Spleen (tissue), 11 donors: ENCODE data around the gene TCF12. TPM values are rescaled to one million over a fixed set of nuclear protein-coding genes. Genes with fewer than 3 reads are reported as not detected.

Experiments used
- DNase-seq: peaks from one replicate; pipeline ENCODE4 v3.0.0-alpha.2; 2020
- H3K27ac ChIP-seq, 8 donors: fragments of 200-600 bp; sonication (generic) in 7 of 8; 1 replicate in 4 of 8; 2 replicates in 4 of 8; pipeline versions ENCODE4 v1.5.0 to v1.8.0; 2016 to 2021; ENCODE audit warnings: inconsistent platforms in 4 of 8, mild to moderate bottlenecking in 4 of 8, moderate library complexity in 1 of 8
- H3K27me3 ChIP-seq, 7 donors: fragments of 200-600 bp; sonication (generic) in 6 of 7; replicated peaks in 1 of 7; 1 replicate in 4 of 7; 2 replicates in 3 of 7; pipeline versions ENCODE4 v1.5.0 to v1.8.0; 2016 to 2021; ENCODE audit warnings: inconsistent platforms in 3 of 7, mild to moderate bottlenecking in 1 of 7
- H3K36me3 ChIP-seq, 6 donors: fragments of 200-600 bp; sonication (generic) in 5 of 6; 1 replicate in 4 of 6; 2 replicates in 2 of 6; pipeline versions ENCODE4 v1.5.0 to v1.8.0; 2016 to 2021; ENCODE audit warnings: inconsistent platforms in 2 of 6
- H3K4me1 ChIP-seq, 6 donors: fragments of 200-600 bp; sonication (generic) in 5 of 6; 1 replicate in 3 of 6; 2 replicates in 3 of 6; pipeline versions ENCODE4 v1.5.0 to v1.8.0; 2016 to 2021; ENCODE audit warnings: inconsistent platforms in 3 of 6
- H3K4me3 ChIP-seq, 8 donors: fragments of 200-600 bp; sonication (generic) in 7 of 8; 1 replicate in 4 of 8; 2 replicates in 4 of 8; pipeline versions ENCODE4 v1.5.0 to v1.8.0; 2016 to 2021; ENCODE audit warnings: inconsistent platforms in 4 of 8, mild to moderate bottlenecking in 4 of 8, moderate library complexity in 2 of 8
- H3K9me3 ChIP-seq, 8 donors: fragments of 200-600 bp; sonication (generic) in 7 of 8; 1 replicate in 4 of 8; 2 replicates in 4 of 8; pipeline versions ENCODE4 v1.5.0 to v1.8.0; 2016 to 2021; ENCODE audit warnings: inconsistent platforms in 4 of 8
- POLR2A ChIP-seq, 3 donors: fragments of 450-650 bp; IDR thresholded peaks; one replicate each; pipeline ENCODE4 v1.5.1; 2017; ENCODE audit warnings: antibody characterized with exemption in 3 of 3, mild to moderate bottlenecking in 1 of 3
- POLR2AphosphoS5 ChIP-seq, 3 donors: sonication (generic); formaldehyde crosslinking; IDR thresholded peaks; one replicate each; pipeline ENCODE4 v1.5.1; 2017; ENCODE audit warnings: antibody characterized with exemption in 3 of 3
- WGBS, 5 donors: extraction: QIAGEN DNeasy Blood & Tissue Kit in 3 of 5; methylation state at CpG; one replicate each; pipeline versions ENCODE4 v1.1.5 to v1.1.7; 2013 to 2018; 5-methylcytosine and 5-hydroxymethylcytosine counted together
- intact Hi-C: fragments of 100-400 bp; cut with DNase I; formaldehyde crosslinking; loops from one replicate; pipeline ENCODE4 v1.15.0; 2023; ENCODE audit warnings: low total_unique reads
- polyA plus RNA-seq, 3 donors: library from polyadenylated mRNA; stranded (reverse); fragments of 200-250 nt; gene quantifications; one replicate each; pipeline ENCODE4 v1.2.1, GENCODE V29; 2013
- total RNA-seq, 7 donors: library from RNA; depleted of rRNA in 3 of 7; stranded (reverse); fragments of >200 nt in 3 of 7; fragmentation: NEBNext Ultra II Directional in 4 of 7; extraction: Animal tissue kit (Norgen Biotek cat#: 25700) in 4 of 7; gene quantifications; one replicate each; pipeline versions ENCODE4 v1.1.0 to v1.2.1, GENCODE V29; 2016 to 2021
- TF ChIP-seq, protein P1 (sequence below), 11 experiments: fragments of 200-600 bp in 7 of 11; fragments of 450-650 bp in 4 of 11; sonication (generic) in 4 of 11; IDR thresholded peaks in 8 of 11; conservative IDR thresholded peaks in 3 of 11; 1 replicate in 7 of 11; 2 replicates in 4 of 11; pipeline versions ENCODE4 v1.4.0 to v1.8.0; 2016 to 2021; ENCODE audit warnings: antibody characterized with exemption in 11 of 11, inconsistent platforms in 4 of 11, mild to moderate bottlenecking in 1 of 11
- donor health status: healthy with polysubstance abuse.
- donor health status: DM: no; HTN: no; CAD: no; lungs with moderate emphysema.
- donor health status: DM: no; HTN: no; CAD: no.
- donor health status: Bipolar disorder and iron deficiency.
- donor health status: healthy.
- donor health status: DM: no; HTN: no; CAD: no.
- donor health status: DM: yes; HTN: yes; CAD: no.

TCF12 gene
- total and polyA plus RNA-seq, 10 donors, result 8.3 to 139 (median 111) TPM

DNA sequence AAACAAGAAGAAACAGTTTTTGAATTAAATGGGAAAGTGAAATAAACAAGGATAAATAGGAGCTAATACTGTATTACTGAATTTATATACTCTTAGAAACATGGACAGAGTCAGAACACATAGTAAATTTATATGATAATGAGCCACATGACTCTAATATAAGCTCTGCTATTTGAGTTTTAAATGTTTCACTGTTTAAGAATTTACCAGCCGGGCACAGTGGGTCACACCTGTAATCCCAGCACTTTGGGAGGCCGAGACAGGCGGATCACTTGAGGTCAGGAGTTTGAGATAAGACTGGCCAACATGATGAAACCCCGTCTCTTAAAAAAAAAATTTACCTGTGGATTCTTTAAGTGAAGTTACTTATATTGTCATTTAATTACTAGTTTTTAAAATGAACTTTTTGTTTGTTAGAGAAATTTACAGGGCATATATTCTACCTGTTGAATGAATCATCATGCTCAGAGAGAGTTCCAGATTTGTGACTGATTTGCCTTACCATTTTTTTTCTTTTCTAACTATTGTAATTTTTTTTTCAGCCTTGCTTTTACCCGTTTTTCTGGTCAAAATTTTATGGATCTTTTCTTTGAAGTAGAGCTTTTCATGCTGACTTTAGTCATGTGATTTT, 125.7 kb downstream of the TCF12 start:
- TF ChIP-seq, protein P1, sequence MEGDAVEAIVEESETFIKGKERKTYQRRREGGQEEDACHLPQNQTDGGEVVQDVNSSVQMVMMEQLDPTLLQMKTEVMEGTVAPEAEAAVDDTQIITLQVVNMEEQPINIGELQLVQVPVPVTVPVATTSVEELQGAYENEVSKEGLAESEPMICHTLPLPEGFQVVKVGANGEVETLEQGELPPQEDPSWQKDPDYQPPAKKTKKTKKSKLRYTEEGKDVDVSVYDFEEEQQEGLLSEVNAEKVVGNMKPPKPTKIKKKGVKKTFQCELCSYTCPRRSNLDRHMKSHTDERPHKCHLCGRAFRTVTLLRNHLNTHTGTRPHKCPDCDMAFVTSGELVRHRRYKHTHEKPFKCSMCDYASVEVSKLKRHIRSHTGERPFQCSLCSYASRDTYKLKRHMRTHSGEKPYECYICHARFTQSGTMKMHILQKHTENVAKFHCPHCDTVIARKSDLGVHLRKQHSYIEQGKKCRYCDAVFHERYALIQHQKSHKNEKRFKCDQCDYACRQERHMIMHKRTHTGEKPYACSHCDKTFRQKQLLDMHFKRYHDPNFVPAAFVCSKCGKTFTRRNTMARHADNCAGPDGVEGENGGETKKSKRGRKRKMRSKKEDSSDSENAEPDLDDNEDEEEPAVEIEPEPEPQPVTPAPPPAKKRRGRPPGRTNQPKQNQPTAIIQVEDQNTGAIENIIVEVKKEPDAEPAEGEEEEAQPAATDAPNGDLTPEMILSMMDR (IDR thresholded peaks at IDR 0.05 in 8 of 11, conservative IDR thresholded peaks at IDR 0.05 in 3 of 11), result no peak
- TF ChIP-seq POLR2A (IDR thresholded peaks at IDR 0.05), result no peak
- TF ChIP-seq POLR2AphosphoS5 (IDR thresholded peaks at IDR 0.05), result no peak
- no peak overlapping the region for H3K4me3 ChIP-seq
- peaks cover 0 to 4% (median 0%) of the 10 kb centered on the region in 8 donors for H3K9me3 ChIP-seq
- H3K4me1 ChIP-seq, result peaks cover 0 to 42% (median 15%) of the 10 kb centered on the region in 6 donors
- intact Hi-C loops, result no loop called here
- H3K36me3 ChIP-seq, result peaks cover 0 to 4% (median 0%) of the 10 kb centered on the region in 6 donors
- WGBS, 5 donors, result 73 to 79% (median 75%) methylated on average over 5 of the region's 5 CpGs
- H3K27me3 ChIP-seq, result no peaks in the 10 kb centered on the region
- no peak for DNase-seq
- H3K27ac ChIP-seq, result no peak overlapping the region

DNA sequence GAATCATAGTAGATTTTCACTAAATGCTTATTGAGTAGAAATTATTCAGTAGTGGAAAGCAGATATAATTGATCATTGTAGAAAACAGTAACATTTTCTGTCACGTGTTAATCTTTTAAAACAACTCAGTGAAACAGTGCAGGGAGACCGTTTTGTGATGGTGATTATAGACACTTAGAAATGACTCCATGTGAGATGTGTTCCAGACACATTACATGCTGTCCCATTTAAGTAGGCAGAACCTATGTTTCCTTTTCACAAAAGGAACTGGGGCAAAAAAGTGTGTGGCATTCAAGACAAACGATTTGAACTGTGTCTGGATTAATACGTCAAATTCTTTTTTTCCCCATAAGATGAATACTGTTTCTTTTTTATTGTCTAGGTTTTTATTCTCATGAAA, 126.5 kb downstream of the TCF12 start:
- no peak overlapping the region for H3K27ac ChIP-seq
- H3K27me3 ChIP-seq, result no peaks in the 10 kb centered on the region
- WGBS, 5 donors, result 73 to 81% (median 76%) methylated on average over 4 of the region's 4 CpGs
- peaks cover 0 to 4% (median 0%) of the 10 kb centered on the region in 8 donors for H3K9me3 ChIP-seq
- peaks cover 0 to 4% (median 0%) of the 10 kb centered on the region in 6 donors for H3K36me3 ChIP-seq
- H3K4me3 ChIP-seq, result no peak overlapping the region
- intact Hi-C loops, result no loop called here
- no peak for DNase-seq
- no peak for TF ChIP-seq POLR2AphosphoS5 (IDR thresholded peaks at IDR 0.05)
- no peak for TF ChIP-seq POLR2A (IDR thresholded peaks at IDR 0.05)
- H3K4me1 ChIP-seq, result peaks cover 0 to 39% (median 15%) of the 10 kb centered on the region in 6 donors

DNA sequence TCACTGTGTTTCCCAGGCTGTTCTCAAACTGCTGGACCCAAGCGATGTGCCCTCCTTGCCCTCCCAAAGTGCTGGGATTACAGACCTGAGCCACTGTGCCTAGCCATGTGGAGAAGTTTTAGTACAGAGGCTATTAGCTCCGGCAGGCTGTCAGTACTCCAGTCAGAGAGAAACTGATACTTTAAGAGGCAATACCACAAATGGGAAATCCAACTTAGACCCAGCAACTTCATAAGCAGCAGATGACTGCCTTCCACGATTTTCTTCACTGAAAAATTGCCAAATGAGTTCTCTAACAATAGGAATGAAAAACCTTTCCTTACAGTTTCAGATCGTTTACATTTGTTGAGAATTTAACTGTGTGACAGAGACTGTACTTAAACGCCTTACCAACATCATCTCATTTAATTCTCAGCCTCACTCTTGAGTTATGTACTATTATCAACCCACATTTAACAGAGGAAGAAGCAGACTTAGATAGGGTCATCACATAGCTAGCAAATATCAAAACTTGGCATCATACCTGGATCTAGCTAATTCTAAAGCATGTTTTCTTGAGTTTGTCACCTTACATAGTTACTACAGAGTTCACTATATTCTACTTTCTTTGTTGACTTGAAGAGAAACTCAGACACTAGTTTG, 127.4 kb downstream of the TCF12 start:
- no peak for DNase-seq
- 77 to 83% (median 80%) methylated on average over 5 of the region's 5 CpGs for WGBS, 5 donors
- H3K4me1 ChIP-seq, result peaks cover 0 to 43% (median 15%) of the 10 kb centered on the region in 6 donors
- no peak overlapping the region for H3K27ac ChIP-seq
- H3K4me3 ChIP-seq, result no peak overlapping the region
- peaks cover 0 to 4% (median 0%) of the 10 kb centered on the region in 6 donors for H3K36me3 ChIP-seq
- intact Hi-C loops, result no loop called here
- H3K27me3 ChIP-seq, result no peaks in the 10 kb centered on the region
- no peak for TF ChIP-seq POLR2AphosphoS5 (IDR thresholded peaks at IDR 0.05)
- TF ChIP-seq, protein P1 (IDR thresholded peaks at IDR 0.05 in 8 of 11, conservative IDR thresholded peaks at IDR 0.05 in 3 of 11), result no peak
- TF ChIP-seq POLR2A (IDR thresholded peaks at IDR 0.05), result no peak
- H3K9me3 ChIP-seq, result peaks cover 0 to 4% (median 0%) of the 10 kb centered on the region in 8 donors

DNA sequence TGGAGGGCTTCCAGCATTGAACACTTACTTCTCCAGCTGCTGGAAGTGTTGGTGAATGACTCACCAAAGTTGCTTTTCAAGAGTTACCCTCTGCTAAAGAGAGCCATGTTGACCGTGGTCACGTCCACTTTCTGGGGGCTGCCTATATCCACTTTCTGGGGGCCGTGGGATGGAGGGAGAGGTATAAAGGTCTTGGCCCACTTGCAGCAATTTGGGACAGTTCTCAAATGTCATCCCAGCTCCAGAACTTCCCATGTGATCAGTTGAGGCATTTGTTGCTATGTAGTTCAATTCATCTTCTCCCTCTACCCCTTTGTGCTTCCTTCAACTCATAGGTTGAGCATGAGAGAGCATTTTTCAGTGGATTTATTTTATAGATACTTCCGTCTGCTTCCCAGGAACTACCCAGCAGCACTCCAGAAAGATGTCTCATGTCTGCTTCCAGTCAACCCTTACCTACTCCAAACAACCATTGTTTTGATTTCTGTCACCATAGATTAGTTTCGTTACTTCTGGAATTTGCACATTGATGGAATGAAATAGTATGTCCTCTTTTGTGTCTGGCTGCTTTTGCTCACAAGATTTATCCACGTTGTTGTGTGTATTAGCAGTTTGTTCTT, 130.6 kb downstream of the TCF12 start:
- DNase-seq, result no peak
- Histone ChIP-seq H3K27me3 (no peaks in the 10 kb centered on the region), H3K9me3 (peaks cover 0 to 4% (median 0%) of the 10 kb centered on the region in 8 donors), H3K27ac (no peak overlapping the region), H3K4me1 (peaks cover 0 to 50% (median 25%) of the 10 kb centered on the region in 6 donors), H3K36me3 (peaks cover 0 to 4% (median 0%) of the 10 kb centered on the region in 6 donors), H3K4me3 (no peak overlapping the region)
- TF ChIP-seq POLR2A (IDR thresholded peaks at IDR 0.05), result no peak
- no peak for TF ChIP-seq POLR2AphosphoS5 (IDR thresholded peaks at IDR 0.05)
- TF ChIP-seq, protein P1 (IDR thresholded peaks at IDR 0.05 in 8 of 11, conservative IDR thresholded peaks at IDR 0.05 in 3 of 11), result no peak
- WGBS, 5 donors, result 93 to 95% (median 94%) methylated on average over 6 of the region's 6 CpGs
- intact Hi-C loops, result no loop called here
